SHP77 (cell line): ENCODE measurements around the gene STK38.
"Not testable (repeated sequence)": the region's sequence is repeated elsewhere in the genome, so short reads cannot be mapped to it uniquely, and the experiment has no call there.

Experiments used
- DNase-seq, 2 experiments: peaks; one replicate each; lab custom pipeline; 2025; lab: John Stamatoyannopoulos, UW

Gene STK38

DNA sequence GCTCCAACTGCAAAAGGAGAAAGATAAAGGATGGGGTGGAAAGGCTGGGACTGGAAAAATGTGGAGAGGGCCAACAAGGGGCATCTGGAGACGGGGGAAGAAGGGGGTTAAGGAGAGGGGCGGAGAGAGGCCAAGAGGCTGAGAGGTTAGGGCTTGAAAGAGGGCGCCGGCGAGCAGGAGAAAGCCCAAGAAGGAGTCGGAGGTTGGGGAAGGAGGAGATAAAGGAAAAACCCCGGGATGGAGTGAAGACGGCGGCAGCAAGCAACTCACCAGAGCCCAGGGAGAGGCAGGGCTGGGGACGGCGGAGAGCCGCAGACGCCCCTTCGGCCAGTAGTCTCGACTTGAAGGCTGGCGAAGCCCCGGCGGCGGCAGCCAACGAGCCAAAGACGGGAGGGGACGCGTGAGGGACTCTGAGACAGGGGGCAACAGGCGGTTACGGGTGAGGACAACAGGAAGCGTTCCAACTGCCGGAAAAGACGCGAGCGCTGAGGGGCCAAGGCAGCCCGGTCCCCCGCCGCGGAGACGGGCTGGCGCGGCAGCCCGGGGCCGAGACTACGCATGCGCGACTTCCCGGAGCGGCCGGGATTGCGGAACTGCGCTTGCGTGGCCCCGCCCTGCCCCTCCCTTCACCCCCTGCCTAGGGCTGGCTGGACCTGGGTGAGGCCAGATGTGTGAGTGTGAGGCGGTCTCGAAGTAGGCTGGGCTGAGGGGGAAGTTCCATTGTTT, at the start of gene STK38:
Gene STK38 (minus strand): TSS at position 560 of the 726 bp plus-strand sequence. CDS start 7,277 bp downstream, outside the sequence.
- DNase-seq: peak; percentile 69 to 79

DNA sequence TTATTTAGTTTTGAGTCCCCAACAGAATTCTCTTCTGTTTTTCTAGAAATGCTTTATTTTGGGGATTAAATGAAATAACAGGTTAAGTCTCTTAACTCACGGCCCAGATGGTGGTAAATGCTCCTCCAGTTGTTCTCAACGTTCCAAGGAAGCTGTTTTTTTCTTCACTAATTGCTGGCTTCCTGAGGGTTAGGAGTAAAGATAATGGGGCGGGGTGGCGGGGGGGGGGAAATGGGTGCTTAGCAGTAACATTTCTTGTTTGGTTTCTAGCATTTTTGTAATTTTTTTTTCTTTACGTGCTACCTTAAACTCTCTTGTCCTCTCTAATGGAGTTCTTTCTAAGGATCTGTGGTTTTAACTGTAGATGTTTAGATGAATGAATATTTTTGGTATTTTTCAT, 49.1 kb upstream of the STK38 start:
- no peak for DNase-seq

DNA sequence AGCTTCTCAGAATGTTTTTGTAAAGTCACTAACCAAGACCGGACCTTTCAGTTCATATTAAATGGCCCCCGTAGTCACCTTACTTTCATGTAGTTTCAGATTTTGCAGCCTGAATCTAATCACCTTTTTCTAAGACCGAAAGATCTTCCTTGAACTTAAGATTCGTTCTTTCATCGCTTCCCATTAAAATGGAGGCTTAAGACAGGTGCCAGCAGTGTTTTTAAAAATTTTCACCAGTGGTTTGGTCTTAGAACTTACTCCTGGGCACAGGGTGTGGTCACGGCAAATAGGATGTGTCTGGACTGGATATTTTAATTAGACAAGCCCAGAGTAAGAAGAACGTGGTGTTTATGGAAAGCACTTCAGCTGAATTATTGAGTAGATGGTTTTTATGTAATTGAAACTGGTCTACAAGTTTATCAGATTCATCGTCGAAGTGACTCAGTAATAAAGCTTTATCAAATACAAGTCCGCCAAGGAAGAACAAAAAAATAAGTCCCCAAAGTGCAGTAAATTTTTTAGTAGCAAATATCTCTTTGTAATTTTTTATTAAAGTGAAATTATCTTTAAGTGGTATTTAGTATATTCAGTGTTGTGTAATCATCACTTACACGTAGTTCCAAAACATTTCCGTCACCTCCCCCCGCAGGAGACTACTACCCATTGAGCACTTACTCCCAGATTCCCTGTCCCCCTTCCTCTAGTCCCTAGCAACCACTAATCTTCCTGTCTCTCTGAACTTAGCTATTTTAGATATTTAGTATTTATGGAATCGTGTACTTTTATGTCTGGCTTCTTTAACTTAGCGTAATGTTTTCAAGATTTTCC, 47.8 kb upstream of the STK38 start:
- peak; percentile 6 to 10 for DNase-seq

DNA sequence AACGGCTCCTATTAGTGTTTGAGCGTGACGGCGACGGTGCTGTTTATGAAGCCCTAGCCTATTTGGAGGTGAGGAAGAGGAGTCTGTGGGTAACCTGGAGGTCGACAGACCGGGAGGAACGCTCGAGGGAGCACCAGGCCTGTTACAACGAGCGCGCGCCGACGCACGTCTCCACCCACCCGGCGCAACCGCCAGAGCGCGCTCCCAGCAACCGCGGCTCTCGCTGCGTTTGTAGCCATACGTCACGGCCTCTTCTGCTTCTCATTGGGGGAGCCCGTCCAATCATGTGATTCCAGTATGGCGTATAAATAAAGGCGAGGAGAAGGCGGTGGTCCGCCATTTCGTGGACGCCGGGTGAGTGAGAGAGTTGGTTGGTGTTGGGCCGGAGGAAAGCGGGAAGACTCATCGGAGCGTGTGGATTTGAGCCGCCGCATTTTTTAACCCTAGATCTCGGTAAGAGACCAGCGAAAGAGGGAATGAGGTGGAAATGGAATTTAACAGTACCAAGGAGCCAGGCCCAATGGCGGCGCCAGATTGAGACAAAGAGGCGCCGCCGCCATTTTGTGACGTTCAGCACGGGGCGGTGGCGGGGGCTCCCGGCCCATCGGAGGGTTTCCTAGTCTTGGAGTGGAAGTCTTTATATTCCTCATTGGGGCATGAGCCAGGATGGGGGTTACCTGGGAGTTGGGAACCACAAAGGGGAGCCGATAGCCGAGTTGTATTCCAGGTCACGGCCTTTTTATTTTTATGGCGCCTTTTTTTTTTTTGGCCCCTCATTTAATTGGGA, 46.9 kb upstream of the STK38 start, which contains the start of gene SRSF3:
Gene SRSF3 (plus strand): TSS at position 334 of the 787 bp plus-strand sequence. CDS start 2,401 bp downstream, outside the sequence.
- peak; percentile 97 for DNase-seq

DNA sequence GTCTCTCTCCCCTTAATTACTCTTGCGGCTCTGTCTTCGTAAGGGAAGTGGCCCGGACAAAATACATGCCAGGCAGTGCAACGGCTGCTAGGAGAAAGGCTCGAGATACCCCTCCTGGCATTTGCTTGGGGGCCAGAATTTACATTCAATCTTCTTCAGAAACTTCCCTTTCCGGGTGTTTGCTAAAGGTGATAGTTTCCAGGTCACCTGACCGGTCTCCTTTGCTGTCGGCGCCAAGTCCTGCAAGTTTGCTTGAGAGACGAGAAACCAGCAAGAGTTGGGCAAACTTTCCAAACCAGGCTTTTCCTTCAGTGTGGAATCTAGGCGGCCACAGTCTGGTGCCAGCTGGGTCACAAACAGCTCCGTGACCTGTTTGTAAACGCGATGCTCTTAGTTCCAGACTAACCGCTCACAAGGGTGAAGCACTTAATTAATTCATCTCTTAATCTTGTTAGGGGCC, 46.3 kb upstream of the STK38 start:
- DNase-seq: peak; percentile 40 to 60

DNA sequence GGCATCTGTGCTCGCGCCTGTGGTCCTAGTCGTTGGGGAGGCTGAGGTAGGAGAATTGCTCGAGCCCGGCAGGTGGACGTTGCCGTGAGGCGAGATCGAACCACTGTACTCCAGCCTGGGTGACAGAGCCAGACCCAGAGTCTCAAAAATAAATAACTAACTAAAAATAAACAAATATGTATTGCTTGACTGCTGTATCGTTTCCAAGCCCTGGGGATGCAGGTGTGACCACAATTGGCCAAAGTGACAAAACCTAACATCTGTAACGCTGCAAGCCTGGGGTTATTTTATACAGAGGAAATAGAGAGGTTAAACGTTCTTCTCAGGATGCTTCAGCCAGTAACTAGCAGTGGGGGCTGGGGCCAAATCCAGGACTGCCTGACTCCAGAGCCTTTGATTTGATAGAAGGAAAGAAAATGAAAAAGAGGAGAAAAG, 45.0 kb upstream of the STK38 start:
- no peak for DNase-seq

DNA sequence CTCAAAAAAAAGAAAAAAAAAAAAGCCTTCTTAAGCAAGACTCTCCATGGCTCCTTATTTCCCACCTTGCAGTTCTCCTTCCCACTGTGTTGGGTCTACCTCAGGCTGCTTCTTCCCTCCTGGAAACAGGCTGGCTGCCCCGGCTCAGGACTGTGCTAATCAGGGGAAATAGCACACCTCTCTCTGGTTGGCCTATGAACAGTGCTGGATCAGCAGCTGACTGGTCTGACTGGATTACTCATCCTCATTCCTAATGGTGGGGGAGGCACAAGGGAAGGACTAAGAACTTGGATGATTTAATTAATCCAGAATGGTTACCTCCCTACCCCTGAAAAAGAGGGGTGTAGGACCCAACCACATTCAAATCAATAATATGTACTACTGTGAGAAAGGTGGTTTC, 43.0 kb upstream of the STK38 start:
- no peak for DNase-seq

DNA sequence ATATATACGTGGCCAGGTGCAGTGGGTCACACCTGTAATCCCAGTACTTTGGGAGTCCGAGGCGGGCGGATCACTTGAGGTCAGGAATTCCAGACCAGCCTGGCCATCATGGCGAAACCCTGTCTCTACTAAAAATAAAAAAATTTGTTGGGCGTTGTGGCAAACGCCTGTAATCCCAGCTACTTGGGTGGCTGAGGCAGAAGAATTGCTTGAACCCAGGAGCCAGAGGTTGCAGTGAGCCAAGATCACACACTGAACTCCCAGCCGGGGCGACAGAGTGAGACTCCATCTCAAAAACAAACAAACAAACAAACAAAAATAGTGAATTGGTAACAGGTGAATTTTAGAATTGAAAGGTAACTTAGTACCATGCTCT, 41.7 kb upstream of the STK38 start:
- DNase-seq: not testable (repeated sequence)

DNA sequence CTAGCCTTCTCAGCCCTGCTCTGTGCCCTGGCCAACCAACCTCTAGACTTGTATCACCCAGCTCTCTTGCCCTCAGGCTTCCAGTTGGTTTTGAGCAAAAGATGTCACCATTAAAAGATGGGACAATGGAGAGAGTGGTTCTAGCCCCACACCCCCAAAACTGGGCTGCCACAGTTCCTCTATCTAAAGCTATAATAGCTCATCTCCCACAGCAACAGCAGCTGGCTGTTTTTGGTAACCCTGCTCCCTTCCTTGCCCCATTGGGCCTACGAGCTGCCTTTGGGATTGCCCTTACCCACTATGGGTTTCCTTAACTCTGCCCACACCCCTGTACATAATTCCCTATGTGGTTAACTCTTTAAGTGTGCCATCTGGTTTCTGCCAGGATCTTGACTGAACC, 39.3 kb upstream of the STK38 start:
- no peak for DNase-seq

DNA sequence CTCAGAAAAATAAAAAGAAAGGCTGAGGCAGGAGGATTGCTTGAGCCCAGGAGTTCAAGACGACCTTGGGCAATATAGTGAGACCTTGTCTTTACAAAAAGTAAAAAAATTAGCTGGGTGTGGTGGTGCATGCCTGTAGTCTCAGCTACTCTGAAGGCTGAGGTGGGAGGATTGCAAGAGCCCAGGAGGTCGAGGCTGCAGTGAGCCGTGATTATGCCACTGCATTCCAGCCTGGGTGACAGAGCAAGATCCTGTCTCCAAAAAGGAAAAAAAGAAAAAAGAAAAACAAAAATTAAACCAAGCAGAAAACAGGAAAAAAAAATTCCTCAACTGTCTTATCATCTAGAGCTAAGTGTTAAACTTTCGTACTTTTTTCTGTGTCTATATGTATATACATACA, 34.4 kb upstream of the STK38 start:
- DNase-seq: no peak

DNA sequence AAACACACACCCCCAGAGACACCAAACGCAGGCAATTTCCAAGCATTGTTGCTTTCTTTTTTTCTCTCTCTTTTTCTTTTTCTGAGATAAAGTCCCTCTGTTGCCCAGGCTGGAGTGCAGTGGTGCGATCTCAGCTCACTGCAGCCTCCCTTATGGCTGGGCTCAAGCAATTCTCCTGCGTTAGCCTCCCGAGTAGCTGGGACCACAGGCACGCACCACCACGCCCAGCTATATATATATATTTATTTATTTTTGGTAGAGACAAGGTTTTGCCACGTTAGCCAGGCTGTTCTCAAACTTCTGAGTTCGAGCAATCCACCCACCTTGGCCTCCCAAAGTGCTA, 32.9 kb upstream of the STK38 start:
- DNase-seq: no peak

DNA sequence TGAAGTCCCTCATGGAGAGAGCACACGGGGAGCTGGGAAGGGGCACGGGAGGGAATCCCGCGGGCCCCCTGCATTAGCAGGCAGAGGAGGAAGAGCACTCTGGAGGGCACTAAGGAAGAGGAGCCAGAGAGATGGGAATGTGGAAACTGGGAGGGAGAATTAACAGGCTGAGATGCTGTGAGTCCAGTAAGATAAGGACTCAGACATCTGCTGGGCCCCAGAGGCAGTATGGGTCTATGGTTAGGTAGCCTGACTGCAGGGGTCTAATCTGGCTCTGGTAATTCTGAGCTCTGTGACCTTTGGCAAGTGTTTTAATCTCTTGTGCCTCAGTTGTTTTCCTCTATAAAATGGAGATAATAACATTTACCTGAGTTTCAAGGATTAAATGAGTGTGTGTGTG, 31.2 kb upstream of the STK38 start:
- DNase-seq: no peak

DNA sequence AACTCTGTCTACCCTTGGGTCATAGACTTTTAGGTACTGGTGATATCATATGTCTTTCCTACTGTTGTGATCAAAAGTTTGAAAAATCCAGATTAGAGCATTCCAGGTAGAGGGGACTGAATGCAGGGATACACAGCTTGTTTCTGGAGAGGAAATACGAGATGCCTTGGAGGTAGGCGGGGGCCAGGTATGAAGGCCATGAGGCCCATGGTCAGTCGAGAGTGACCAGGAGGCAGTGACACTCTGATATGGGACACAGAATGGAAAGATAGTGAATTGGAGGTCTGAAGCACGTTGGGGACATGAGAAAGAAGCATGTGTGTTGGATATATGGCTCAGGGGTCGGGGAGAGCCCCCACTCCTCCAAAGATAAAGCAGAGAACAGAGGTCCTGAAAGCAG, 30.8 kb upstream of the STK38 start:
- DNase-seq: no peak

DNA sequence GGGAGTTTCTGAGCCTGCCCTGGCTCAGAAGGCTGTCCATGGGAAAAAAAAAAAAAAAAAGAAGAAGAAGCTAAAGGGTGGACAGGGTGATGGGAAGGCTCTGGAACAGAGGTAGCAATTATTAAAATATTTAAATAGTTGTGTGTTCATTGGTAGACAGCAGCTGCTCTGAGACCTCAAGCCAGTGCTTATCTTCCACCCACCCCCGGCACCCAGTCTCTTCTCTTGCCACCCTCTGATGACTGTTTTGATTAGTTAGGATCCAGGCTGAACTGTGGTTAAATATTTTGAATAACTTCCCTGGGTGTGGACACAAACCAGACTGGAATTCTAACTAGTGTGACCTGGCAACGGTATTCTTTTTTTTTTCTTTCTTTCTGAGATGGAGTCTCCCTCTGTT, 30.0 kb upstream of the STK38 start:
- DNase-seq: no peak

DNA sequence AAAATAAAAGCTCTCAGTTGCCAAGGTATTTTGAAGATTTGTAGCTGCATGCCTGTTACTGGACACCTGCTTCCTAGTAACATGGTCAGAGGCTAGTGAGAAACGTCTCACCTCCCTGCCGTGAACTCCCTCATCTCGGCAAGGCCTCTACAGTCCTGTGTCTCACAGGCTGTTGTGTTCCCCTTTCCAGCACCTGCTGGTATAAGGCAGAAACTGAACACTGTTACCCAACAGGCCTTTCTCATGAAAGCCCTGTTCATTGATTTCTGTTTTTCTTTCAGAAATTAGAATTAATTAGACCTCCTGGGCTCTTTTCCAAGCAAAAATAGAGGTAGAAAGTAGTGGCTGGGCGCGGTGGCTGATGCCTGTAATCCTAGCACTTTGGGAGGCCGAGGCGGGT, 29.3 kb upstream of the STK38 start:
- no peak for DNase-seq

DNA sequence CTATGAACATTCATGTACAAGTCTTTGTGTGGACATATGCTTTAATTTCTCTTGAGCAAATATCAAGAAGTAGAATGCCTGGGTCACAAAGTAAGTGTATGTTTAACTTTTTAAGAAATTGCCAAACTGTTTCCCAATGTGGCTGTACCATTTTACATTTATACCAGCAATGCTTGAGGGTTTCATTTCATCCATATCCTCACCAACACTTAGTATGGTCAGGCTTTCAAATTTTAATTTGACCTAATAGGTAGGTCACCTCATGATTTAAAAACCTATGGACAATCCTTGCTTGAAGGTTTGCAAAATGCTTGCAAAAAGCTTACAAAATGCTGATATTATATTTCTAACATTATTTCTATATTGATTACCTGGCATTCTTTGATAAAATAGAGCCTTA, 27.4 kb upstream of the STK38 start:
- DNase-seq: no peak

DNA sequence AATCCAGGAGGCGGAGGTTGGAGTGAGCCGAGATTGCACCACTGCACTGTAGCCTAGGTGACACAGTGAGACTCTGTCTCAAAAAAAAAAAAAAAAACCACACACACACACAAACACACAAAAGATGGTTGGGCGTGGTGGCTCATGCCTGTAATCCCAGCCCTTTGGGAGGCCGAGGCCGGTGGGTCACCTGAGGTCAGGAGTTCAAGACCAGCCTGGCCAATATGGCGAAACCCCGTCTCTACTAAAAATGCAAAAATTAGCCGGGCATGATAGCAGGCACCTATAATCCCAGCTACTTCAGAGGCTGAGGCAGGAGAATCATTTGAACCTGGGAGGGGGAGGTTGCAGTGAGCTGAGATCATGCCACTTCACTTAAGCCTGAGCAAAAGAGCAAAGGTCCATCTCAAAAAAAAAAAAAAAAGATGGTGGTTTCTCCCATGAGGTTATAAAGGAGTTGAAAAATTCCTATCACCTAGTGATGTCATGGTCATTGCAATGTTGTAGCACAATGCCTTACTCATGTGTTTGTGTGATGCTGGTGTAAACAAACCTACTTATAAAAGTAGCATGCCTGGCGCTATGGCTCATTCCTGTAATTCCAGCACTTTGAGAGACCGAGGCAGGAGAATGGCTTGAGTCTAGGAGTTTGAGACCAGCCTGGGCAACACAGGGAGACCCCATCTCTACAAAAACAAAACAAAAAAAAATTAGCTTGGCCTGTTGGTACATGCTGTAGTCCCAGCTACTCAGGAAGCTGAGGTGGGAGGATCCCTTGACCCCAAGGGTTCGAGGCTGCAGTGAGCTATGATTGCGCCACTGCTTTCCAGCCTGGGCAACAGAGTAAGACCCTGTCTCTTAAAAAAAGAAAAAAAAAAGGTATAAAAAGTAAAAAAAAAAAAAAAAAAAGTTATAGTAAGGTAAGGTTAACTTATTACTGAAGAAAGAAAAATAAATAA, 25.4 kb upstream of the STK38 start:
- not testable (repeated sequence) for DNase-seq

DNA sequence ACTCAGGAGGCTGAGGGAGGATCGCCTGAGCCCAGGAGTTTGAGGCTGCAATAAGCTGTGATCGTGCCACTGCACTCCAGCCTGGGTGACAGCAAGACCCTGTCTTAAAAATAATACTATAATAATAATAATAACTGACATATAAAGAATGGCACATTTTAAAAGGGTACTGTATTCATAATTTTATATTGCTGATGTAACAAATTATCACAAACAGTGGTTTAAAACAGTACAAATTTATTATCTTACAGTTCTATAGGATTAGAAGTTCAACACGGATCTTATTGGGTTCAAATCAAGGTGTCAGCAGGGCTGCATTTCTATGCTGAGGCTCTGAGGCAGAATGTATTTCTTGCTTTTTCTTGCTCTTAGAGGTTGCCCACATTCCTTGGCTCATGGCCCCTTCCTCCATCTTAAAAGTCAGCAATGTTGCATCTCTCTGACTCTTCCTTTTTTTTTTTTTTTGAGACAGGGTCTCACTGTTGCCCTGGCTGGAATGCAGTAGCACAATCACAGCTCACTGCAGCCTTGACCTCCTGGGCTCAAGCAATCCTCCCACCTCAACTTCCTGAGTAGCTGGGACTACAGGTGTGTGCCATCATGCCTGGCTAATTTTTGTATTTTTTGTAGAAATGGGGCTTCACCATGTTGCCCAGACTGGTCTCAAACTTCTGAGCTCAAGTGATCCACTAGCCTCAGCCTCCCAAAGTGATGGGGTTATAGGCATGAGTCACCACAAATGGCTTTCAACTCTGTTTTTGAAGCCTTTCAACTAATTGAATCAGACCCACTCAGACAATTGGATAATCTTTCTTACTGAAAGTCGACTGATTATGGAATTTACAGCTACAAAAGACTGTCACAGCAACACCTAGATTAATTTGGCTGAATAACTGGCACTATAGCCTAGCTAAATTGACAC, 24.1 kb upstream of the STK38 start:
- DNase-seq: no peak

DNA sequence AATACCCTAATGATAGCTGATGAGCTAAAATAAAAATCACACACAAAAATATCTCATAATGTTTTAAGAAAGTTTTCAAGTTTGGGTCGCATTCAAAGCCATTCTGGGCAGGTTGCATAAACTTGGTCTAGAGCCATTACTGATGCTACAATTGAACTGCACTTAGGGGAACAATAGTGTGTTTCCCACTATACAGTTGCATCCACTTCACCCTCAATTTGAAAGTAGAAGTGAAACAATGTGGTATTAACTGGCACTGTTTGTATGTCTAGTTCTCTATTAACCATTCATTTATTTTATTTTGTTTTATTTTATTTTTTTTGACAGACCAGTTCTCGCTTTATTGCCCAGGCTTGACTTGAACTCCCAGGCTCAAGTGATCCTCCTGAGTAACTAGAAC, 23.0 kb upstream of the STK38 start:
- no peak for DNase-seq

DNA sequence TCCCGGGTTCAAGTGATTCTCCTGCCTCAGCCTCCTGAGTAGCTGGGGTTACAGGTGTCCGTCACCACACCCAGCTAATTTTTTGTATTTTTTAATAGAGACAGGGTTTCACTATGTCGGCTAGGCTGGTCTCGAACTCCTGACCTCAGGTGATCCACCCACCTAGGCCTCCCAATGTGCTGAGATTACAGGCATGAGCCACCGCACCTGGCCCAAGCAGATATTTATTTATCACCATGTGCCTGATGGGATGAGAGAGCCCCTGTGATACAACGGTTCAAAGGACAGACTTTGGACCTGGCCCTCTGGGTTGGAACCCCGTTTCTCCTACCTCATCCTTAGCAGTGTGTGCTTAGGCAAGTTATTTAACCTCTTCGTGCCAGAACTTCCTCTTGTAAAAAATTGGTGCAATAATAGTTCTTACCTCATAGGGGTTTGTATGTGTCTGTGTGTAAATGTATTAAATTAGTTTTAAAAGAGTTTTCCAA, 19.2 kb upstream of the STK38 start:
- no peak for DNase-seq
